Smooth muscle cell (in vitro differentiated cells): ENCODE results near the gene SNRNP200. TPM values are rescaled to one million over a fixed set of nuclear protein-coding genes. Genes with fewer than 3 reads are reported as not detected.
A peak's percentile ranks its signal among the peaks of the same experiment; 100 is the strongest.

ENCODE experiments used
- DNase-seq: peaks from one replicate; lab custom pipeline; 2025; ENCODE audit not compliant: unreplicated experiment; lab: John Stamatoyannopoulos, UW
- H2AFZ ChIP-seq: fragments of 200-600 bp; sonication (generic); 2 replicates; pipeline ENCODE4 v1.6.0; 2016; ENCODE audit warnings: antibody characterized with exemption, low read depth, mild to moderate bottlenecking
- H3F3A ChIP-seq: fragments of 200-600 bp; sonication (generic); 2 replicates; pipeline ENCODE4 v1.6.0; 2017; ENCODE audit warnings: antibody characterized with exemption, low read depth
- H3K27ac ChIP-seq: fragments of 200-600 bp; sonication (generic); 2 replicates; pipeline ENCODE4 v1.5.1; 2016; ENCODE audit warnings: low read depth, mild to moderate bottlenecking
- H3K27me3 ChIP-seq: fragments of 200-600 bp; sonication (generic); 2 replicates; pipeline ENCODE4 v1.6.1; 2016; ENCODE audit warnings: low read depth, mild to moderate bottlenecking
- H3K36me3 ChIP-seq: fragments of 200-600 bp; sonication (generic); 2 replicates; pipeline ENCODE4 v1.5.1; 2016; ENCODE audit warnings: low read depth
- H3K4me1 ChIP-seq: fragments of 200-600 bp; sonication (generic); 2 replicates; pipeline ENCODE4 v1.5.1; 2016; ENCODE audit warnings: low read depth
- H3K4me2 ChIP-seq: fragments of 200-600 bp; sonication (generic); 2 replicates; pipeline ENCODE4 v1.6.0; 2016; ENCODE audit warnings: mild to moderate bottlenecking
- H3K4me3 ChIP-seq: fragments of 200-600 bp; sonication (generic); 2 replicates; pipeline ENCODE4 v1.5.1; 2016; ENCODE audit warnings: mild to moderate bottlenecking
- H3K79me2 ChIP-seq: fragments of 200-600 bp; sonication (generic); 2 replicates; pipeline ENCODE4 v1.6.0; 2016; ENCODE audit warnings: low read depth, mild to moderate bottlenecking
- H3K9ac ChIP-seq: fragments of 200-600 bp; sonication (generic); 2 replicates; pipeline ENCODE4 v1.6.0; 2016; ENCODE audit warnings: low read depth
- H3K9me3 ChIP-seq: fragments of 200-600 bp; sonication (generic); replicated peaks from 2 replicates; pipeline ENCODE4 v1.5.1; 2016; ENCODE audit warnings: low read depth
- H4K20me1 ChIP-seq: fragments of 200-600 bp; sonication (generic); 2 replicates; pipeline ENCODE4 v1.6.0; 2016; ENCODE audit warnings: low read depth
- WGBS: methylation state at CpG from one replicate; pipeline ENCODE4 v1.1.7; 2016; ENCODE audit warnings: low lambda C conversion rate; 5-methylcytosine and 5-hydroxymethylcytosine counted together
- polyA plus RNA-seq: library from polyadenylated mRNA; unstranded; fragments of >200 nt; fragmentation: Nextera tagmentation; extraction: Ambion mirVana; gene quantifications from 2 replicates; pipeline ENCODE4 v1.2.1, GENCODE V29; 2016
- total RNA-seq: library from RNA; depleted of rRNA; stranded (reverse); fragments of >200 nt; gene quantifications from 2 replicates; pipeline ENCODE4 v1.2.3, GENCODE V29; 2014
- TF ChIP-seq, protein P1 (sequence below): fragments of 200-600 bp; sonication (generic); IDR thresholded peaks from 2 replicates; pipeline ENCODE4 v1.5.1; 2017; ENCODE audit warnings: borderline replicate concordance, mild to moderate bottlenecking, antibody characterized with exemption; ENCODE audit not compliant: insufficient read depth, poor library complexity, severe bottlenecking

Gene SNRNP200
- total and polyA plus RNA-seq, 2 experiments from 2014 or later = 49.5 to 54.1 TPM

DNA sequence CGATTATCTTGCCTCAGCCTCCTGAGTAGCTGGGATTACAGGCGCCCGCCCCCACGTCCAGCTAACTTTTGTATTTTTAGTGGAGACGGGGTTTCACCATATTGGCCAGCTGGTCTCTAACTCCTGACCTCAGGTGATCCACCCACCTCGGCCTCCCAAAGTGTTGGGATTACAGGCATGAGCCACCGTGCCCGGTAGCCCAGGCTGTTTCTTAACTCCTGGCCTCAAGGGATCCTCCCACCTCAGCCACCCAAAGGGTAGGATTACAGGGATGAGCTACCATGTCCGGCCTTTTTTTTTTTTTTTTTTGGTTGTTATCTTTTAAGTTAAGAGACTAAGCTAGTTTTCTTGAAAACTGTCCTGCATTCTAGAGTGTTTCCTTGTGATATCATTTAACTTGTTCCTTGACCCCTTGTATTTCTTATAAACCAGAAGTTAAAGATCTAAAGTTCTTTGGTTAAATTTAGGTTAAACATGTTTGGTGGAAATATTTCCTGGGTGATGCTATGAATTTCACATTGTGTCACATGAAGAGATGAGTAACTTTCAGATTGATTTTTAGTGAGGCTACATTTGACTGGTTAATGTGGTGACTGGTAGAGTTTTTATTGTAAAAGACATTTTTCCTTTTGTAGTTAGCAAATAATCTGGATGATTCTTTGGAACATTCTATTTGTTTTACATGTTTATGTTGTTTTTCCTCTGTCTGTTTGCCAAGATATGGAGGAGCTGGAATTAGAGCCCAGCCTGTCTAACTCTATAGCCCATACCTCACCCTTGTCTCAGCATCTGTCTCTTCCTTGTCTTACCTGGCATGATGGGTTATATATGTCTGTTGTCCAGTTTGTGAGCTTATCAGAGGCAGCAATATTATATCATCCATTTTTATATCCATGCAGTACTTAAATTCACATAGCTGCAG, 35.4 kb upstream of the SNRNP200 start:
- H2AFZ ChIP-seq = no peak overlapping the region

DNA sequence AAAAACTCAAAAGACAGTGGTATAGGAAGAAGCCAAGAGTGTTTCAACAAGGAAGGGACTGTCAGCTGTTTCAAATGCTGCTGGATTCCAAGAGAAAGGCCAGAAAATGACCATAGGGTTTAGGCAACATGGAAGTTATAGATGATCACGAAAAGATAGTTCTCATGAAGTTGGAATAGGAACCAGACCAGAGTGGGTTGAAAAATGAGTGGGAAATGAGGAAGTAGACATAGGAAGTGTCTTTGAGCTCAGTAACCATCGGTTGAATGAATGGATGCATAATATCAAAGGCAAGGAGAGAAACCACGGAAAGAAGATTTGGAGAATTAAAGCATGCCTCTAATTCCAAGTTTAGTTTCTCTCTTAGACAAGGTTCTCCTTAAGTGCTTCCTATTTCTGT, 31.5 kb upstream of the SNRNP200 start:
- Histone ChIP-seq H3K27ac (no peak overlapping the region), H3K4me2 (peak overlapping the region; percentile 89), H3K4me3 (no peak overlapping the region), H3K9ac (no peak overlapping the region), H3K79me2 (peaks cover 26% of the 10 kb centered on the region), H3K9me3 (no peaks in the 10 kb centered on the region), H3K4me1 (peaks cover 13% of the 10 kb centered on the region), H3F3A (no peaks in the 10 kb centered on the region), H2AFZ (peak overlapping the region; percentile 94), H3K36me3 (no peaks in the 10 kb centered on the region), H3K27me3 (no peaks in the 10 kb centered on the region), H4K20me1 (no peaks in the 10 kb centered on the region)
- WGBS = 96% methylated on average over 3 of the region's 3 CpGs
- DNase-seq = no peak
- TF ChIP-seq, protein P1, sequence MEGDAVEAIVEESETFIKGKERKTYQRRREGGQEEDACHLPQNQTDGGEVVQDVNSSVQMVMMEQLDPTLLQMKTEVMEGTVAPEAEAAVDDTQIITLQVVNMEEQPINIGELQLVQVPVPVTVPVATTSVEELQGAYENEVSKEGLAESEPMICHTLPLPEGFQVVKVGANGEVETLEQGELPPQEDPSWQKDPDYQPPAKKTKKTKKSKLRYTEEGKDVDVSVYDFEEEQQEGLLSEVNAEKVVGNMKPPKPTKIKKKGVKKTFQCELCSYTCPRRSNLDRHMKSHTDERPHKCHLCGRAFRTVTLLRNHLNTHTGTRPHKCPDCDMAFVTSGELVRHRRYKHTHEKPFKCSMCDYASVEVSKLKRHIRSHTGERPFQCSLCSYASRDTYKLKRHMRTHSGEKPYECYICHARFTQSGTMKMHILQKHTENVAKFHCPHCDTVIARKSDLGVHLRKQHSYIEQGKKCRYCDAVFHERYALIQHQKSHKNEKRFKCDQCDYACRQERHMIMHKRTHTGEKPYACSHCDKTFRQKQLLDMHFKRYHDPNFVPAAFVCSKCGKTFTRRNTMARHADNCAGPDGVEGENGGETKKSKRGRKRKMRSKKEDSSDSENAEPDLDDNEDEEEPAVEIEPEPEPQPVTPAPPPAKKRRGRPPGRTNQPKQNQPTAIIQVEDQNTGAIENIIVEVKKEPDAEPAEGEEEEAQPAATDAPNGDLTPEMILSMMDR = no peak

More for the DNA sequence above, 35.4 kb upstream of the SNRNP200 start:
- Histone ChIP-seq H3K79me2 (peaks cover 26% of the 10 kb centered on the region), H3K9me3 (no peaks in the 10 kb centered on the region), H3K4me3 (no peak overlapping the region), H3K36me3 (no peaks in the 10 kb centered on the region), H3K27ac (no peak overlapping the region), H4K20me1 (no peaks in the 10 kb centered on the region), H3K9ac (no peak overlapping the region), H3F3A (no peaks in the 10 kb centered on the region), H3K4me1 (peaks cover 9% of the 10 kb centered on the region), H3K4me2 (no peak overlapping the region), H3K27me3 (no peaks in the 10 kb centered on the region)
- WGBS = 73% methylated on average over 9 of the region's 9 CpGs
- no peak for DNase-seq
- TF ChIP-seq, protein P1 = no peak

DNA sequence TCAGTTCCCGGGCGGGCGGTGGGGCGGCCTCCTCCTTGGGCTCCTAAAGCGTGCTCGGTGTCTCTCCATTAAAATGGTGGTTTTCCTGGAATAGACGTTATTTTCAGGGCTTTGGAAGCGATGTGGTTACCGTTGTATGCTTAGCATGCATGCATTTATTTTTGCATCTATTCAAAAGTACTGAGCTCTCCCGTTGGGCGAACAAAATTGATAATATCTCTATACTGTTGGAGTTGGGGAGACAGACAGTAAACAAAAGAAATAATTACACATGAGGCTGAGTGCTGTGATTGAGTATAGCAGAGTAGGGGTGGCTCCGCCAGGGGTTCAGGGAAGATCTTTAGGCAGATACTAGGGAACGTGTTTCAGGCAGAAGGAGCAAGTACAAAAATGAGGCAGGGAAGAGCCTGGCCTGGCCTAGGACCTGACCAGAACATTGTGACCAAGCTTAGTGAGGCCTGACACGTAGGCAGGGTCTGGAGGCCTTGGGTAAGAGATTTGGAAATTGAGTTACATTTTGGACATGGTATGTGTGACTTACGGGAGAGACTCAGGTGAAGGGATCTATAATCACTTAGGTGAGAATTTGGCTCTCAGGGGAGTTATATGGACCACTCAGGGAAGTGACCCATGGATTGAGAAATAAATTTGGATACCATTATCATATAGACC, 30.9 kb upstream of the SNRNP200 start:
- Histone ChIP-seq H3K4me2 (peak overlapping the region; percentile 89), H4K20me1 (no peaks in the 10 kb centered on the region), H3K27ac (no peak overlapping the region), H3K4me1 (peaks cover 13% of the 10 kb centered on the region), H2AFZ (peak overlapping the region; percentile 94), H3K27me3 (no peaks in the 10 kb centered on the region), H3K9ac (no peak overlapping the region), H3K9me3 (no peaks in the 10 kb centered on the region), H3K79me2 (peaks cover 26% of the 10 kb centered on the region), H3F3A (no peaks in the 10 kb centered on the region), H3K4me3 (peak overlapping the region; percentile 76), H3K36me3 (no peaks in the 10 kb centered on the region)
- TF ChIP-seq, protein P1 = no peak
- no peak for DNase-seq
- 13% methylated on average over 15 of the region's 15 CpGs for WGBS
